ENCODE data around the gene MAP2K6. TPM values are rescaled to one million over a fixed set of nuclear protein-coding genes. Genes with fewer than 3 reads are reported as not detected.

MAP2K6 gene
- total and polyA plus RNA-seq, 7 donors: 1.6 to 51.4 (median 9.7) TPM

DNA sequence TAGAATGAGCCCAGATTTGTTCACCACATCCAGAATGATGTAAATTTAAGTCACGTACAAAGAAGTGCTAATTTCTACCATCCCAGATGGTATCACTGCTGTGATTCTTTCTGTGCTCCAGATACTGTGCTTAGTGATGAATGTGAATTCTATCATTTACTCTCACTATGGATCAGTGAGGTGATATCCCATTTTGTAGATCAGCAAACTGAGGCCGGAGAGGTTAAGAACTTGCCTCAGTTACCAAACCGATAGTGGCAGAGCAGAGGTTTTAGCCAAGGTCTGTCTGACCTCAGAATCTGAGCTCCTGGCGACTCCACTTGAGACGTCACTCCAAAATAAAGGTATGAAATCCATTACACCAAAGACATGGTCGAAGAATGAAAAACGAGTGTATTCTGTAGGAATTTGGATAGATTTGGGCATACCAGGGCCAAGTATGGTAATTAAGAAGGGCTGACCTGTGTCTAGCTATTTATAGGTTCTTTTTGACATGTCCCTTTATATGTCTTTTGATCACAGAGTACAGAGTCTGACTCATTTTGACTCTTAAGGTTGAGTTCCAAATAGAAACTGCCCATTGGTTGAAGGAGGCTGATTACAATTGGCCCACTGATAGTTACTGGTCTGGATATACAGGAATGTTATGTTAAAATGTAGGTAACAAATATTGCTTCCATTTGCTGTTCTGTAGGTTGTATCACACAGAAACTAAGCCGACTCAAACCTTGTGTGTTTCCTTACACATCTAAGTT is 10.0 kb downstream of the MAP2K6 start:
- Histone ChIP-seq H3K4me1 (no peaks in the 10 kb centered on the region), H3K36me3 (no peaks in the 10 kb centered on the region), H3K9me3 (no peaks in the 10 kb centered on the region), H3K27ac (no peak overlapping the region), H3K27me3 (no peaks in the 10 kb centered on the region), H3K4me3 (no peak overlapping the region)
- intact Hi-C loops (cut with DNase I): no loop called here
- no peak for DNase-seq
- 93 to 94% methylated on average over 8 of the region's 8 CpGs for WGBS, 2 donors
- TF ChIP-seq EP300 (IDR thresholded peaks at IDR 0.05): no peak
- no peak for TF ChIP-seq POLR2AphosphoS5 (IDR thresholded peaks at IDR 0.05)
- no peak for TF ChIP-seq POLR2A (IDR thresholded peaks at IDR 0.05)
- TF ChIP-seq, protein P1, sequence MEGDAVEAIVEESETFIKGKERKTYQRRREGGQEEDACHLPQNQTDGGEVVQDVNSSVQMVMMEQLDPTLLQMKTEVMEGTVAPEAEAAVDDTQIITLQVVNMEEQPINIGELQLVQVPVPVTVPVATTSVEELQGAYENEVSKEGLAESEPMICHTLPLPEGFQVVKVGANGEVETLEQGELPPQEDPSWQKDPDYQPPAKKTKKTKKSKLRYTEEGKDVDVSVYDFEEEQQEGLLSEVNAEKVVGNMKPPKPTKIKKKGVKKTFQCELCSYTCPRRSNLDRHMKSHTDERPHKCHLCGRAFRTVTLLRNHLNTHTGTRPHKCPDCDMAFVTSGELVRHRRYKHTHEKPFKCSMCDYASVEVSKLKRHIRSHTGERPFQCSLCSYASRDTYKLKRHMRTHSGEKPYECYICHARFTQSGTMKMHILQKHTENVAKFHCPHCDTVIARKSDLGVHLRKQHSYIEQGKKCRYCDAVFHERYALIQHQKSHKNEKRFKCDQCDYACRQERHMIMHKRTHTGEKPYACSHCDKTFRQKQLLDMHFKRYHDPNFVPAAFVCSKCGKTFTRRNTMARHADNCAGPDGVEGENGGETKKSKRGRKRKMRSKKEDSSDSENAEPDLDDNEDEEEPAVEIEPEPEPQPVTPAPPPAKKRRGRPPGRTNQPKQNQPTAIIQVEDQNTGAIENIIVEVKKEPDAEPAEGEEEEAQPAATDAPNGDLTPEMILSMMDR (IDR thresholded peaks at IDR 0.05): no peak

DNA sequence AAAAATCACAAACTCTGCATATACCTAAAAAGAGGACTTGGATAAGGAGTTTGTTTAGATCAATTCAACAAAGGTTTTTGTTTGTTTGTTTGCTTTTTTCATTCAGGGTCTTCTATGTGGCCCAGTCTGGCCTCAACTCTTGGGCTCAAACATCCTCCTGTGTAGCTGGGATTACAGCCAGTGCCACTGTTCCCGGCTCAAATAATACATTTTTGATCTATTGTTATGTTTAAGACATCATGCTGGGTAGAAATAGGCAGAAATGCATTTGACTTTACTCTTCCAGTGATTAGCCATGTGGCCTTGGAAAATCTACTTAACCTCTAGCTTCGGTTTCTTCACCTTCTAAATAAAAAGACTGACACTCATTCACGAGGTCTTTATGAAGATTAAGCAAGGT is 11.5 kb downstream of the MAP2K6 start:
- Histone ChIP-seq H3K27me3 (no peaks in the 10 kb centered on the region), H3K4me3 (no peak overlapping the region), H3K4me1 (peaks cover 0 to 11% (median 9%) of the 10 kb centered on the region in 4 donors), H3K27ac (no peak overlapping the region), H3K9me3 (no peaks in the 10 kb centered on the region), H3K36me3 (no peaks in the 10 kb centered on the region)
- intact Hi-C loops (cut with DNase I): no loop called here
- WGBS, 2 donors: 49 to 72% methylated on average over 3 of the region's 3 CpGs
- no peak for DNase-seq
- TF ChIP-seq EP300 (IDR thresholded peaks at IDR 0.05): no peak
- TF ChIP-seq, protein P1 (IDR thresholded peaks at IDR 0.05): no peak
- TF ChIP-seq POLR2A (IDR thresholded peaks at IDR 0.05): no peak
- TF ChIP-seq POLR2AphosphoS5 (IDR thresholded peaks at IDR 0.05): no peak

GRCh38 chr17:69427486-69428197 is 13.1 kb downstream of the MAP2K6 start:
- Histone ChIP-seq H3K27ac (no peak overlapping the region), H3K4me3 (no peak overlapping the region), H3K9me3 (no peaks in the 10 kb centered on the region), H3K27me3 (no peaks in the 10 kb centered on the region), H3K36me3 (no peaks in the 10 kb centered on the region), H3K4me1 (peaks cover 0 to 15% (median 12%) of the 10 kb centered on the region in 4 donors)
- intact Hi-C loops (cut with DNase I): no loop called here
- 86 to 89% methylated on average over 2 of the region's 2 CpGs for WGBS, 2 donors
- TF ChIP-seq POLR2A (IDR thresholded peaks at IDR 0.05) (no peak), POLR2AphosphoS5 (IDR thresholded peaks at IDR 0.05) (no peak), EP300 (IDR thresholded peaks at IDR 0.05) (no peak)
- TF ChIP-seq, protein P1 (IDR thresholded peaks at IDR 0.05): no peak
- no peak for DNase-seq

DNA sequence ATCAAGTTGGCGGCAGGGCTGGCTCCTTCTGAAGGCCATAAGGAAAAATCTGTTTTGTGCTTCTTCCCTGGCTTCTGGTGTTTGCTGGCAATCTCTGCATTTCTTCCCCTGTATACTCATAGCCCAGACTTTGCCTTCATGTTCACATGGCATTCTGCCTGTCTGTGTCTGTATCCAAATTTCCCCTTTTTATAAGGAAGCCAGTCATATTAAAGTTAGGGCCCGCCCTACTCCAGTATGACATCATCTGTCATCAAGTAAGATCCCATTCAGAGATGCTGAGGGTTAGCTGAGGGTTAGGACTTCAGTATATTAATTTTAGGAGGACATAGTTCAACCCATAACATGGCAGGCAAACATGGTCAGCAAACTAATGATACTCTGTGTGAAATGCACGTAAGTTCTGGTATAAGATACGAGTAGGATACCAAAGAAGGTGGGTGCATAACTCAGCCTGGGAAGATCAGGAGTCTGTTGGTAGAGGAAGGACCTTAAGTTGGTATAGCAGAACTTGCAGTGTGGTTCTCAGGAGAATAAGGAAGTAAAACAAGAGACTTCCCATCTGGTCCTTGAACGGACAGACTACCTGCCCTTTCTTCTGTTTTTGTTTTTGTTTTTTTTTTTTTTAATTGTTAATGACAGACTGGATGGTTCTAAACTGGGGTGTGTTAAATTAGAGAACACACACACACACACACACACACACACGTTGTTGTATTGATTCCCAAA is 13.9 kb downstream of the MAP2K6 start:
- no peak overlapping the region for H3K27ac ChIP-seq
- no peaks in the 10 kb centered on the region for H3K9me3 ChIP-seq
- no peak overlapping the region for H3K4me3 ChIP-seq
- WGBS, 2 donors: 38 to 61% methylated on average over 6 of the region's 6 CpGs
- H3K36me3 ChIP-seq: no peaks in the 10 kb centered on the region
- intact Hi-C loops (cut with DNase I): no loop called here
- DNase-seq: no peak
- TF ChIP-seq EP300 (IDR thresholded peaks at IDR 0.05) (no peak), POLR2A (IDR thresholded peaks at IDR 0.05) (no peak), POLR2AphosphoS5 (IDR thresholded peaks at IDR 0.05) (no peak)
- TF ChIP-seq, protein P1 (IDR thresholded peaks at IDR 0.05): no peak
- no peaks in the 10 kb centered on the region for H3K27me3 ChIP-seq
- H3K4me1 ChIP-seq: peaks cover 0 to 16% (median 12%) of the 10 kb centered on the region in 4 donors
